ENCODE measurements around the gene FGGY.
"Not testable (repeated sequence)": the region's sequence is repeated elsewhere in the genome, so short reads cannot be mapped to it uniquely, and the experiment has no call there.

The FGGY gene, protein sequence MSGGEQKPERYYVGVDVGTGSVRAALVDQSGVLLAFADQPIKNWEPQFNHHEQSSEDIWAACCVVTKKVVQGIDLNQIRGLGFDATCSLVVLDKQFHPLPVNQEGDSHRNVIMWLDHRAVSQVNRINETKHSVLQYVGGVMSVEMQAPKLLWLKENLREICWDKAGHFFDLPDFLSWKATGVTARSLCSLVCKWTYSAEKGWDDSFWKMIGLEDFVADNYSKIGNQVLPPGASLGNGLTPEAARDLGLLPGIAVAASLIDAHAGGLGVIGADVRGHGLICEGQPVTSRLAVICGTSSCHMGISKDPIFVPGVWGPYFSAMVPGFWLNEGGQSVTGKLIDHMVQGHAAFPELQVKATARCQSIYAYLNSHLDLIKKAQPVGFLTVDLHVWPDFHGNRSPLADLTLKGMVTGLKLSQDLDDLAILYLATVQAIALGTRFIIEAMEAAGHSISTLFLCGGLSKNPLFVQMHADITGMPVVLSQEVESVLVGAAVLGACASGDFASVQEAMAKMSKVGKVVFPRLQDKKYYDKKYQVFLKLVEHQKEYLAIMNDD

GRCh38 chr1:59296358-59297256, at the start of gene FGGY:
Gene FGGY (plus strand): TSS chr1:59297094. CDS start chr1:59321550, 24,456 bp downstream.
- DNase-seq (ENCODE audit: low read depth), result peak; percentile 97
- peak within 1 kb of the TSS; percentile 68 for H3K4me3 ChIP-seq (ENCODE audit: low read depth, low read length)

GRCh38 chr1:59248758-59249157, 48.1 kb upstream of the FGGY start:
- no peak overlapping the region for H3K4me3 ChIP-seq (ENCODE audit: low read depth, low read length)
- DNase-seq (ENCODE audit: low read depth), result no peak

- no peak for DNase-seq (ENCODE audit: low read depth)
- H3K4me3 ChIP-seq (ENCODE audit: low read depth, low read length), result no peak overlapping the region
Observed at GRCh38 chr1:59249396-59250137, 47.3 kb upstream of the FGGY start.

DNA sequence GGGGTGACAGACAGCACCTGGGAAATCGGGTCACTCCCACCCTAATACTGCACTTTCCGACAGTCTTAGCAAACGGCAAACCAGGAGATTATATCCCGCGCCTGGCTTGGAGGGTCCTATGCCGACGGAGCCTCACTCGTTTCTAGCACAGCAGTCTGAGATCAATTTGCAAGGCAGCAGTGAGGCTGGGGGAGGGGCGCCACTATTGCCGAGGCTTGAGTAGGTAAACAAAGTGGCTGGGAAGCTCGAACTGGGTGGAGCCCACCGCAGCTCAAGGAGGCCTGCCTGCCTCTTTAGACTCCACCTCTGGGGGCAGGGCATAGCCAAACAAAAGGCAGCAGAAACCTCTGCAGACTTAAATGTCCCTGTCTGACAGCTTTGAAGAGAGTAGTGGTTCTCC, 45.8 kb upstream of the FGGY start:
- DNase-seq (ENCODE audit: low read depth); H3K4me3 ChIP-seq (ENCODE audit: low read depth, low read length): not testable (repeated sequence)

- H3K4me3 ChIP-seq (ENCODE audit: low read depth, low read length); DNase-seq (ENCODE audit: low read depth): not testable (repeated sequence)
Observed at GRCh38 chr1:59256429-59256828, 40.5 kb upstream of the FGGY start.

DNA sequence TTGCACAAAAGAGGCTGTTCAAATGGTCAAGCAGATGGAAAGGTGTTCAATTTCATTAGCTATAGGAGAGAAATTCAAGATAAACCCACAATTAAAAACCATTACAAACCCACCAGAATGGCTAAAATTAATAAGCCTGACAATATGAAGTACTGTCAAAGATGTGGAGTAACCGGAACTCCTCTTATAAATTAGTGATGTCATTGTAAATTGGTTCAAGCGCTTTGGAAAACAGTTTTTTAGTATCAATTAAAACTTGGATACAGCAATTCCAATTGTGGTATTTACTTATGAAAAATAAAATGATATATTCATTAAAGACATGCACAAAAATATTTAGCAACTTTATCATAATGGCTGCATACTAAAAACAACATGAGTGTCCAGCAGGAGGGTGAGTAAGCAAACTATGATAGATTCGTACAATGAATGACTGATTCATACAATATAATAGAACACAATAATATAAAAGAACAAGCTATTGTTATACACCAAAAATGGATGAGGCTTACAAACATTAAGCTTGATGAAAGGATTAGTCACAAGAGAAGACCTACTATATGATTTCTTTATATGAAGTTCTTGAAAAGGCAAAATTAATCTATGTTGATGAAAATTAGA, 38.4 kb upstream of the FGGY start:
- no peak for DNase-seq (ENCODE audit: low read depth)
- H3K4me3 ChIP-seq (ENCODE audit: low read depth, low read length), result no peak overlapping the region

DNA sequence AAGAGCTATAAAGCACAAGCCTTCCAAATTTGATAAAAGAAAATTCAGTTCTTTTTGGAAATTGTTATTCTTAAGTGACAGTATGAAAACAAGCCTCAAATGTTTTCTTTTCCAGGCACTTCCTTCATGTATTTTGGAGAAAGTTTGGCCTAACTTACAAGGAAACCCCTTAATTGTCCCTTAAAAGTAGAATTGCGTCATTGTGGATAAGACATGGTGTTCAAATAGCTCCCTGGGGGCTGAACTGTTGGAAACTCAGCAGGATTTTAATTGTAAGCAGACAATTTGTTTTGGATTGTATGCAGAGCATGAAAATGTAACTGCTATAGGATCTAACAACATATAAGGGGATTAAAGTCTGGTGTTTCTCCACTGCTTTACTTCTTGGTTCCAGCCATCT, 35.4 kb upstream of the FGGY start:
- no peak overlapping the region for H3K4me3 ChIP-seq (ENCODE audit: low read depth, low read length)
- no peak for DNase-seq (ENCODE audit: low read depth)

DNA sequence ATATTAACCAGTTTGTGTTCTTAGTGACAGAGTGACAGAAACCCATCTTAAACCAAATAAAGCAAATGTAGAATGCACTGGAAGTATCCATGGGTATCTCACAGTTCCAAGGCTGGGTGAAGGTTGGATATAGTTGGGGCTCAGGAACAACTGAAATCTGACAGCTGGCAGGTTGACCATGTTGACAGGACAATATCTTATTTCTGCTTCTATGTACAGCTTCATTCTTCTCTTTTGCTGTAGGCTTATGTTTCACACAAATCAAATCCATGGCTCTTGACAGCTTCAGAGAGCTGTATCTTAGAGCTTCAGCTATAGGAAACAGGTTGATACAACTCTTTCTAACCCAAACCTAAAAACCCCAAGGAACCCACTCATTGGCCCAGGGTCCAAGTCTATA, 34.3 kb upstream of the FGGY start:
- H3K4me3 ChIP-seq (ENCODE audit: low read depth, low read length), result no peak overlapping the region
- DNase-seq (ENCODE audit: low read depth), result no peak

DNA sequence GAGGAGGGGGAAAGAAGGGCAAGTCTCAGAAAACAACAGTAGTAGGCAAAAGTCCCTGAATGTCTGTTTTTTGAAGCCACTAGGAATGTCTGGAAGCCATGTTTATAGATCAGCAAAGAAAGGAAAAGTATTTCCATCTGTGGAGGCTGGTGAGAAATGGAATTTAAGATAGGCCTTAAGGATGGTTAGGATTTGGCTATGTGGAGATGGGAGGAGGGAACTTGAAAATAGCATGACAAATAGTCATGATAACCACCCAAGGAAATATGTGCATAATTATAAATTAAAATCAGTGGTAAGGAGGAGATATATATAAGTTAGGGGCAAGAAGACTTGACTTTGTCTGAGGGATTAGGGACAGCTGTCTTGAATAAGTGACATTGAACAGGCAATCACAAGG, 33.8 kb upstream of the FGGY start:
- H3K4me3 ChIP-seq (ENCODE audit: low read depth, low read length), result no peak overlapping the region
- DNase-seq (ENCODE audit: low read depth), result no peak

DNA sequence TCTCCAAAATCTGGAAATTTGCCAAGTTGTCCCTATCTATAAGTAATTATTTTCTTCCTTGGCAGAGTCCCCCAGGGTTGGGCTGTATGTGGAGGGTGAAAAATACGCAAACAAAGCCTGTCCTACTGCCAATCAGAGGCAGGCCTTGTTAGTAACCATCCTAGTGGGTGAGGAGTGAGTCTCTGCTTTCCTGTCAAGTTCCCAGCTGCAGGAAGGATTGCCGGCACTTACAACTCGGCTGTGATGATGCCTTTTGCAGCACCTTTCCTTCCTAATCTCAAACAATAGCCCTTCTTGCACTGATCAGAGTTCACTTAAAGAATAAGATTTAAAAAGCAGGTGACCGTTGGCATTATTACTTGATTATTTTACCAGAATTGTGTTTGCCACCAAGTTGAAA, 31.3 kb upstream of the FGGY start:
- no peak for DNase-seq (ENCODE audit: low read depth)
- H3K4me3 ChIP-seq (ENCODE audit: low read depth, low read length), result no peak overlapping the region

- DNase-seq (ENCODE audit: low read depth), result no peak
- H3K4me3 ChIP-seq (ENCODE audit: low read depth, low read length), result no peak overlapping the region
Observed at GRCh38 chr1:59266180-59266926, 30.5 kb upstream of the FGGY start.

DNA sequence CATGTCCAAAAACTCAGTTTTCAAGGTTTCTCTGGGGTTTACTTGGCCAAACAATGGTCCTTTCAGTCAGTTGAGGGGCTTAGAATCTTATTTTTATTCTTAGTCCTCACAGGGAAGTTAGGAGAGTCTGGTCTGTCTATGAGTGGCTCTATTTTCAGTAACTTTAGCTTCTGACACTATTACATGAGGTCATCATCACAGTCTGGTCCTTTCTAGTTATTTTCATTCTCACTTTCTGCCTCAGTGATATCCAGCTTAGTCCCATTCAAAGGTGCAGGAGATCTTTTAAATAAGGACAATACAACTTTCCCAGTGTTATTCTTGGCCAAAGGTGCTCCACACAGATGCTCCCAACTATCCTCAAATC, 30.0 kb upstream of the FGGY start:
- no peak for DNase-seq (ENCODE audit: low read depth)
- H3K4me3 ChIP-seq (ENCODE audit: low read depth, low read length), result no peak overlapping the region

DNA sequence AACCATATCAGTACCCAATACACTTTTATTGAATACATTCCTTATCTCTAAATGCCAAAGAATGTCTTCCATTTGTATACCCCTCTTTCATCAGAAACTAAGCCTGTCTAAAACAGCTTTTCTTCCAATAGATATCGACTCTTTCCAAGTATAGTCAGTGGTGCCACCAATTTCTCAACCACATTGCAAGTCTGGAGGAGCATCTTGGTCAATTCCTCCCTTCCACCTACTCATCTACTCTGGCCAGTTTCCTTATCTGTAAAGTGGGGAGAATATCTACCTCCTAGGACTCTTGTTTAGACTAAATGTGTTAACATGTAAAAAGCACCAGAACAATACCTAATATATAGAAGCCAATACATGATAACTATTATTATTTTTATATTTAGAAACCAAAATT, 28.5 kb upstream of the FGGY start:
- no peak for DNase-seq (ENCODE audit: low read depth)
- no peak overlapping the region for H3K4me3 ChIP-seq (ENCODE audit: low read depth, low read length)

- H3K4me3 ChIP-seq (ENCODE audit: low read depth, low read length), result no peak overlapping the region
- DNase-seq (ENCODE audit: low read depth), result no peak
Observed at GRCh38 chr1:59271561-59272260, 25.2 kb upstream of the FGGY start.

GRCh38 chr1:59272507-59272906, 24.4 kb upstream of the FGGY start:
- no peak overlapping the region for H3K4me3 ChIP-seq (ENCODE audit: low read depth, low read length)
- peak; percentile 73 for DNase-seq (ENCODE audit: low read depth)

DNA sequence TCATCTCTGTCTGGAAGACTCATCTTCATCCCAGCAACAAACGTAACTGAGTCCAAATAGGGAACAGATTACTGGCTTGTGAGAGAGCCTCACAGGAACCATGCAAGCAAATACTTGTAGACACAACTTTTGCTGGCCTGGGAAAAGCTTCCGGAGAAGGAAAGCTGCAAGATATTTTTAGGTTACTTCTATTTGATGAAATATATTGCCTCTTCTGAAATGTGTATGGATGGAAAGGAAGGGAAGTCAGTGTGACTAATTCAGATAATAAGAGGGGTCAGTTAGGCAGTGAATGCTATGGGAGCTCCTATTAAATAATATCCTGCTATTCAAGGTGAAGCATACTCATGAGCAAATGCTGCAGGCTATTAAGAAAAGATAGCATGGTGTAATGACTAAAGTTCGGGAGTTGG, 20.4 kb upstream of the FGGY start:
- DNase-seq (ENCODE audit: low read depth), result no peak
- H3K4me3 ChIP-seq (ENCODE audit: low read depth, low read length), result no peak overlapping the region

DNA sequence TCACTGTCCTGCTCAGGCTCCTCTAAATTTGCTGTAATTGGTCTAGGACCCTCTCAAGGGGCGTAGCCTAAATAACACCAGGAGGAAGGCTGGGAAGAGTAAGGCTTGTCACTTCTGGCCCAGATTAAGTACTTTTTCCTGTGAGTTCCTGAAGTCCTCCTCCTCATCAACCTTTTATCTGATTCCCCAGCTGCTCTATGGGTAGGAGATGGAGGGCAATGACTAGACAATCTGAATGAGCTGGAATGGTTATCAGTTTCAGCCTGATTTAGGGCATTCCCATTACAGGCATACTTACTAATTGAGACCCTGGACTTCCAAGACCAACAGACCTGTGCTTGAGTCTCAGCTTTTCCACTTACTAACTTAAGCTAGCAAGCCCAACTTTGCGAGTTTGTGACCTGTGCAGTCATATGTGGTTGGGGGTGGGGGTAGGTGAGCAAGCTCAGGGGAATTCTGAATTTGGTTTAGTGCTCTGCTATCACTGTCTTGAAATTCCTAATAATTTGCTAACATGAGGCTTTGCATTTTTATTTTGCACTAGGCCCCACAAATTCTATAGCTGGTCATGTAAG, 18.0 kb upstream of the FGGY start:
- H3K4me3 ChIP-seq (ENCODE audit: low read depth, low read length), result no peak overlapping the region
- DNase-seq (ENCODE audit: low read depth), result no peak

DNA sequence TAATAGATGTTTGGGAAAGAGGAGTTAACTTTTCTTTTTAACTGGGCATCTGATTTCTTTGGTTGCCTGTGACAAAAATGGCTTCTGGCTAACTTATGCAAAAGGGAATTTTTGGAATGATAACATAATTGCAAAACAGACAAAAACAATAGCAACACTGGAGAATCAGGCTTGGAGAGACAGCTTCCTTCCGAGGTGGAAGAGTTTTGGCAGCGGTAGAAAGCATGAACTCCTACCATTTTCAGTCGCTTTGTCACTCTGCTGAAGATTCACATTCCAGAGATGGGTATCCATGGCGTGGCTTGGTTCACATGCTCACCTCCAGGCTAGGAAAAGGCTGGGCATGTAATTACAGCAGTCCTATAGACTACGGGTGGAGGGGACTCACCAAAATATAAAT, 17.2 kb upstream of the FGGY start:
- no peak overlapping the region for H3K4me3 ChIP-seq (ENCODE audit: low read depth, low read length)
- DNase-seq (ENCODE audit: low read depth), result no peak
